Left hindlimb (tissue), 1 donor: ENCODE measurements around the gene PRKAR2A.
A peak's percentile ranks its signal among the peaks of the same experiment; 100 is the strongest.

Source experiments
- DNase-seq: peaks from one replicate; pipeline ENCODE4 v3.0.0-alpha.2; 2018

The PRKAR2A gene

DNA sequence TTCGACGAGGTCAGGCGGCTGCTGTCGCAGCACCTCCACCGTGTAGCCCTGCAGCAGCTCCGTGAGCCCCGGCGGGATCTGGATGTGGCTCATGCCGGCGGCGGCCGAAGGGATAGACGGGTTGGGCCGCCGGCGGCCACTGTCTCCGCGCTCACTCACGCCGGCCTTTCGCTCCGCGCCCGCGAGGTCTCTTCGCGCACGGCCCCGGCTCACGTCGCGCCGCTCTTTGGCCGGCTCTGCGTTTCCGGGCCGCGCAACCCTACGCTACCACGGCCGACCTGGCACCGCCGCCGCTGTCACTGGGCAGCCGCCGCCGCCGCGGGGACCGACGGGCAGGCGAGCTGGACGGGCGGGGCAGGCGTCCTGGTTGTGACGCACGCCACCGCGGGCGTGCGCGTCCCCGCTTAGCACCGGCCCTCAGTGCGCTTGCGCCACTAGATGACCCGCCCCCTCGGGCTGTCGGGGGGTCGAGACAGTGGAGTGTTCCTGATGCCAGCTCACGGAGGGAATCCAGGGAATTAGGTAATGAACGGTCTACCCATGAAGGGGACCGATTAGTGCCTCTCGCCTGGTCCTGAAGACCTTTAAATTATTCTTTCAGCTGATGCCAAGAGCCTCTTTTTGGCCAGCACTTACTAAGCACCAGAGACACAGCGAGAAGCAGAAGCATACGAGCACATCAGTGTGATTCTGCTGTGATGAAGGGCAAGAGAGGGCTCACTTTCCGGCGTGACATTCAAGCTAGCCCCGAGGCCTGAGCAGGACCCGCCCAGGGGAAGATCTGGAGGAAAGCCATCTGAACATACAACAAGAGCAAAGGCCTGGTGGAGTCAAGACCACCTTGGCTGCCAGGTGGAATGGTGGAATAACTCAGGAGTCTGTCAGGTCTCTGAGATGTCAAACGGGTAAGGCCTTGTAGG lies at the start of gene PRKAR2A:
TSS of gene PRKAR2A (minus strand) at position 371 of the 920 bp plus-strand sequence. CDS start at position 93, 278 bp downstream.
- peak; percentile 92 for DNase-seq

DNA sequence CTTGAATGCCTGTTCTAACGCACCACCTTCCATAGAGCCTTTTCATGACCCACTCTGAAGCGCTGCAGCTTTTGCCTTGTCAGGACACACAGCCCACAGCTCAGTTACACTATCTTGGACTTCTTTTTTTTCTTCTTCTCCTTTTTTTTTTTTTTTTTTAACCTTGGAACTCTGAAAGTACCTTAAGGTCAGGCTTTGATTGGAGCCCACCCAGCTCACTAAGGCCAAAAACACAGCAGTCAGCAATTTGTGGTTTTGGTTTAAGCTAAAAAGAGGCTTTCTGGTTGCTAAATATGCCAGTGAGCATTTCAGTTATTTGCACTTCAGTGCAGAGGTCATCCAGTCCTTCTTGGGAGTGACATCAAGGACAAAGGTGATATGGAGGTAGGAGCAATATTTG lies 49.3 kb upstream of the PRKAR2A start:
- DNase-seq, result no peak

DNA sequence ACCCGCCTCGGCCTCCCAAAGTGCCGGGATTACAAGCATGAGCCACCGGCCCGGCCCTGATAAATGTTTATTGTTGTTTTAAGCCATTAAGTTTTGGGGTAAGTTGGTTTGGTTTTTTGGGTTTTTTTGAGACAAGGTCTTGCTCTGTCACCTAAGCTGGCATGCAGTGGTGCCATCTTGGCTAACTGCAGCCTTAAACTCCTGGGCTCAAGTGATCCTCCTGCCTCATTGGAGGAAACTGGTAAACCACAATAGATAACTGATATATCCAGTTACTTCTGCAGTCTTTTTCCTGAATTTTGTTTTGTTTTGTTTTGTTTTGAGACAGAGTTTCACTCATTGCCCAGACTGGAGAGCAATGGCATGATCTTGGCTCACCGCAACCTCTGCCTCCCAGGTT lies 46.8 kb upstream of the PRKAR2A start:
- DNase-seq, result no peak

DNA sequence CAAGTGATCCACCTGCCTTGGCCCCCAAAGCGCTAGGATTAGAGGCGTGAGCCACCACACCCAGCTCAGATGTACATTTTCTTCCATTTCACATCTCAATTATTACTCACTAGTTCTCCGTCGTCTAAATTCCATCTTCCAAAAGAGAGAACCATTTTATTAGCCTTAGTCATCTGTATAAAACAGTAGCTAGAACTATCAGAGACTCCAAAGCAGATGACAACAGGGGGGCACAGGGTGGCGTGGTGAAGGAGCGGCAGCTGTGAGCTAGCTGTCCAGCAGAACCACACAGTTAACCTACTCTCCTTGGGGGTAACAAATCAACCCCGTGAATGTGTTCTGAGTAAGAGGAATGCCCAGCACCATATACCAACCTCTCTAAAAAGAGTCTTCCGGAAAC lies 43.9 kb upstream of the PRKAR2A start:
- DNase-seq, result no peak

DNA sequence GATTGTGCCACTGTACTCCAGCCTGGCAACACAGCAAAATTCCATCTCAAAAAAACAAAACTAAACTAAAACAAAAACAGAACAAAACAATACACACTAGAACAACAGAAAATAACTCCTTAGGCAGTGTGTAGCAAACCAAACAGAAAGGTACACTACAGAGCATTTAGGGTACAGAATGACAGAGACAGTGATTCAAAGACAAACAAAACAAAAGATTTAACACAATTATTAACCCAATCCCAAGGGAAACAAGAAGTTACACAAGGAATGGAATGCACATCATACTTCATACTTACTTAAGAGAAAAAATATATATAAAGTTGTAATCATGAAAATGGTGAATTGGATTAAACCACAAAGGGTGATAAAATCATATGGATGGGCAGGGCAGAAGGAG lies 38.1 kb upstream of the PRKAR2A start:
- DNase-seq, result no peak

DNA sequence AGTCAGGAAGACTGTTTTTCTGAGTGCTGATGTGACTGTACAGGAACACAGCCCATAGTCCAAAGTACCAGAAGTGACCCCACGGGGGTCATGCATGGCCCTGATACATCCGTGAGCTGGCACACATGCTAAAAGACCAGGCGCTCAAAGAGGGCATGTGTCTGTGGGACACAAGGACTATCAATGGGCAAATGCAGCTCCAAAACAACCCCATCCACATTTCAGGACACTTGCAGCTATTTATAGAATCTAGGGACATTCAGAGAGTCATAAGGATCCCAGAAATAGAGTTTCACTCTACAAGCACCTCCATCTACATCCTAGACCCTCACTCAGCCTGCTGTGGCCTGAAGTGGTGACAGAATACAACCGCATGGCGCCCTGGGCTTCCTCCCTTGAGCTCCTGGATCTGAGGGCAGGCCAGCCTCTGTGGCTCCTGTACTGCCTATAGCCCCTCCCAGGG lies 34.0 kb upstream of the PRKAR2A start:
- no peak for DNase-seq

DNA sequence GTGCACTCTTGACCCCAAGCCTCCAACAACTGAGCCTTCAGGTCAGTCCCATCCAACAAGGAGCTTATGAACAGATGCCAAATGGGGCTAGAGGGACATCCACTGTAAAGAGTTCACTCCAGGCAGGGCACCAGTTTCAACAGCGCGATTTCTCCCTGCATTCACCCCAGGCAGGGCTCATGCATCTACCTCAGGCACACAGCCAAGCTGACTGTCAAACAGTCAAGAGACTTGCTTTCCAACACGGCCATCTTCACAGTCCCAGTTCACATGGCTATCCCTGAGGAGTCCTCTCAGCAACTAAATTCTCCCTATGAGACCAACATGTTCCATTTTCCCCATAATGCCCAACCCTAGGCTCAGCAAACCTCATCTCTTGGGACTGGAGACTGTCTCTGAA lies 33.3 kb upstream of the PRKAR2A start:
- no peak for DNase-seq

DNA sequence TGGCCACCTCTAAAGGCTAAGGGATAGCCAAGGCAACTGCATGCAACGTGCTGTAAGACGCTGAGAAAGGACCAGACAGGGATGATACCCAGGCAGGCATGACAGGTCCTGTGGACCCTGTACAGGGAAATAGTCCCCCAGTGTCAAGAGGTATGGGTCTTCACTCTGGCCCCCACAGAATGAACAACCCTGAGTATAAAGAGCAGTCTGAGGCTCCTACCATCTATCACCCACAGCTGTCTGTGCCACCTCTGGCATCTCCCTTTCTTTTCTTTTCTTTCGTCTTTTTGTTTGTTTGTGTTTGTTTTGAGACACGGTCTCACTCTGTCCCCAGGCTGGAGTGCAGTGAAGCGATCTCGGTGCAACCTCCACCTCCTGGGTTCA lies 32.3 kb upstream of the PRKAR2A start:
- no peak for DNase-seq

DNA sequence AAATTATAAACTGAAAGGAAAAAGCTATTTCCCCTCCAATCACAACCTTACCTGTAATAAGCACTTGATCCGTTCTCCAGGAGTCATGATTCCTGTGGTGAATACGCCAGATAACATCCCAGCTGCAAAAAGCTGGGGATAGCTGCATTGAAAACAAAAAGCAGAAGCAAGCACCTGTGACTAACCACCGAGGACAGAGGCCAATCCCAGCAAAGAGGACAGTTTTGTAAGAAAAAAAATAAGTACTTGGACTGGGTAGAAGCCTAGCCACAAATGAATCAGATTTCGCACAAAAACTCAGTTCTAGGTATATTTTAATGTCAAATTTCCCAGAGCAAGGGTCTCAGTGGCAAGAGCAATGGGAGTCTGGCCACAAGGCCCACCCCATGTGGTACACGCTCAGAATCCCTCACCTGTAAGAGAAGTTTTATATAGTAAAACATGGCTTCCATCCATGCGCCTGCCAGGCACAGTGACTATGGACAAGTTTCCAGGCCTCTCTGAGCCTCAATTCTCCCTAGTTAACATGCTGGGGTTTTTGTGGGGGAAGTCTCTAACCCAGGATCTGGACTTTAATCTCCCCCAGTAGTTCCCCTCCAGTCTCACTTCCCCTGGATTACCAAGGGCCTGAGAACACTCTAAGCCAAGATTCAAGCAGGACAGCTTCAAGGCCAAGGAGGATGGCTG lies 31.8 kb upstream of the PRKAR2A start:
- DNase-seq, result no peak

DNA sequence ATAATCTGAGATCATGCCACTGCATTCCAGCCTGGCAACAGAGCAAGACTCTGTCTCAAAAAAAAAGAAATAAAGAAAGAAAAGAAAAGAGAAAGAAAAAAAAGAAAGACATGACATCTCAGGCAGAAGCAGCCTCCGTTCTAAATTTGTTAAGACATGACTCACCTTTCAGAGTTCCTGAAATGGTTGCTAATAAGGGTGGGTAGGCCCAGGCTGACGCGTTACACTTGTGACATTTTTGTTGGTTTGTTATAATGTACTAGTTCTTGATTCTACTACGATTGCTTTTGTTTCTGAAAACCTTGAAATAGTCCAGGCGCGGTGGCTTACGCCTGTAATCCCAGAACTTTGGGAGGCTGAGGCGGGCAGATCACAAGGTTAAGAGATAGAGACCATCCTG lies 30.0 kb upstream of the PRKAR2A start:
- DNase-seq, result no peak

DNA sequence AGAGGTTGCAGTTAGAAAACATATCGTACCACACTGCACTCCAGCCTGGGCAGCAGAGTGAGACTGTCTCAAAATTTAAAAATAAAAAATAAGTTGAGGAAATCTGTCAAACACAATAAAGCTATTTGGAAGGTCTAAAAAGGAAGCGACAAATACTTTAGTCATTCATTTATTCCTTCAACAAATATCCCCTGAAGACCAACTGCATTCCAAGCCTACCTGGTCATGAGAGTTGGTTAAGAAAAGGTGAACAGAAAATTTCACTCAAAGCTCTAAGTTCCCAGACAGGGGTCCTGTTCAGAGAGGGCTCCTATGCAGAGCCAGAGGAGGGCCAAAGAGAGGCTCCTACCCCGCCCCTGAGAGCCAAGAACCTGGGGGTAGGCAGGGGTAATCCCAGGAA lies 15.4 kb upstream of the PRKAR2A start:
- no peak for DNase-seq

DNA sequence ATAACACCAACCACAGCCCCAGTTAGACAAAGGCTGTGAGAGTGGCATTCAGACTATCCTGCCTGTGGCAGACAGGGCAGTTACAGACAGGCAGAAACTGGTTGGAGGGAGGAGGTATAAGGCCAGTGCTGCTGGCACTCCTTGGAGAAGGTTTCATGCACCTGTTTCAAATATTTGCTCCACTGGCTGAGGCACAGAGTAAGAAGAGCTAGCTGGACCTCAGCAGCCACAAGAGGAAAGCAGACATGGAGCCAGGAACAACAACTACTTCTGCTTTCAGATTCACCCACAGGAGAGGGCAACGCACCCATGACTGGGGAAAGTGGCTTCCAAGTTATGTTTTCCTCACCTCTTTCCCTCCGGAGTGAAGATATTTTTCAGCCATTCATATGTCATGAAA lies 11.5 kb upstream of the PRKAR2A start:
- DNase-seq, result no peak

DNA sequence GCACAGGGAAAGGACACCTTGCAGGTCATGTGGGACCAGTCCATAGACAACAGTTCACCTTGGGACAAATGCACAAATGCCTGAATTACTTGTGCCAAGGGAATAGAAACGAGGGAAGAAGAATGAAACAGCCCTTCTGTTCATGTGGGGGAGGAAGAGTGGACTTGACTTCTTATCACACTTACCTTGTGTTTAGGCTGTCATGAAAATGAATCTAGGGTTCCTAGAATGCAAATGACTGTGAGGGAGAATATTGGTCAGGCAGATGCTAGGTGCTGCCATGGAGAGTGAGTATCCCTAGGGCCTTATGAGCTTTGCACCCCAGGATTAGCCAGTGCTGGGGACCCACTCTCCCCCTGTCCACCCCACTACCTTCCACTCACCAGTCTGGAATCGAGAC lies 11.0 kb upstream of the PRKAR2A start:
- no peak for DNase-seq

DNA sequence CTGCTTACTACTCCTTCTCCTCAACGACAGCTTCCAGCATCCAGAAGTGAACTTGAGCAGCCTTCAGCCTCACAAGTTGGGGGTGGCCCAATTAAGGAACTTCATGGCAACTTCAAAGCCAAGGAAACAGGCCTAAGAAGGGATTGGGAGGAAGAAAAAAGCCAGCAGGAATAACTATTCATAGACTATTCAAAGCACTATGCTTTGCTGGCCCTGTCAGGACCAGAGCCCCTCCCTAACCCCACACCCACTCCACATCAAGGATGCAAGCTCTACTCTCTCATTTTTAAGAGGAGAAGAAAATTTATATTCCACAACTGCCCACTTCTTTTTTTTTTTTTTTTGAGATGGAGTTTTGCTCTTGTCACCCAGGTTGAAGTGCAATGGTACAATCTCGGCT lies 10.0 kb upstream of the PRKAR2A start:
- no peak for DNase-seq

DNA sequence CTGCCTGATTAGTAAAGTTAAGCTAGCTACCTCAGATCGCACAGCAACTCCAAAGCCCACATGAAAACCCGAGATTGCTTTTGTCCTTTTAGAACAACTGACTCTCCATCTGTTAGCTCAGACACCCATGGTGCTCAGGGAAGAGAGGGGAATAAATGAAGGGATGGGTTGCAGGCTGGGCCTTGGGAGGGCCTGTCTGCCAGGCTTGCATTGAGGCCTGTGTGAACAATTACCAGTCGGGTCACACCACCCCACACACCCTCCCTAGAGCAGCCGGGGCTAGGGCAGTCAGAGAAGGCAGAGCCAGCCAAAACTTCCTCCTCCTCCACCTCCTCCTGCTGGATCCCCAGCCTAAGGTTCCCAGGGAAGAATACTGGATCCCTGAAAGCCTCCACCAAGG lies 8.8 kb upstream of the PRKAR2A start:
- no peak for DNase-seq

DNA sequence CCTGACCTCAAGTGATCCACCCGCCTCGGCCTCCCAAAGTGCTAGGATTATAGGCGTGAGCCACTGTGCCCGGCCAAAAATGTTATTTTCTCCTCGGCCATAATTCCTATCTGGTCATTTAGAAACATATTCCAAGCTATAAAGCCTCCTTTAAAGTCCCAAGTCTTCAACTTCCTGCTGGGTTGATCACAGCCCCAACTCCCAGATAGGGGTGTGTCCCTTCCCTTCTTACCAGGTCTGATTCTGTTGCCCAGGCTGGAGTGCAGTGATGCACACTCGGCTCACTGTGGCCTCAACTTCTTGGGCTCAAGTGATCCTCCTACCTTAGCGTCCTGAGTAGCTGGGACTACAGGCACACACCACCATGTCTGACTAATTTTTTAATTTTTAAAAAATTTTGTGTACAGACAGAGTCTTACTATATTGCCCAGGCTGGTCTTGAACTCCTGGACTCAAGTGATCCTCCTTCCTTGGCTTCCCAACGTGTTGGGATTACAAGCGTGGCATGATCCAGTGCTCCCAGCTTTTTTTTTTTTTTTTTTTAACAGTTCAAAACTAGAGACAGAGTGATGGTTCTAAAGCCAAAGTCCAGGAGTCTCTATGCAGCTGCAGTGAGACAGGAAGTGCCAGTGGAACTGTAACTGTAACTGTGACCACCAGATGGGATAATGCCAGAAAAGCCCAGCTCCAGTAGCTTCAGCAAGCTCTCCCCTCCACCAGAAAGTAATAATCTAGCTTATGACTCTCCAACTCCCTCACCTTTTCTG lies 8.2 kb upstream of the PRKAR2A start:
- no peak for DNase-seq

DNA sequence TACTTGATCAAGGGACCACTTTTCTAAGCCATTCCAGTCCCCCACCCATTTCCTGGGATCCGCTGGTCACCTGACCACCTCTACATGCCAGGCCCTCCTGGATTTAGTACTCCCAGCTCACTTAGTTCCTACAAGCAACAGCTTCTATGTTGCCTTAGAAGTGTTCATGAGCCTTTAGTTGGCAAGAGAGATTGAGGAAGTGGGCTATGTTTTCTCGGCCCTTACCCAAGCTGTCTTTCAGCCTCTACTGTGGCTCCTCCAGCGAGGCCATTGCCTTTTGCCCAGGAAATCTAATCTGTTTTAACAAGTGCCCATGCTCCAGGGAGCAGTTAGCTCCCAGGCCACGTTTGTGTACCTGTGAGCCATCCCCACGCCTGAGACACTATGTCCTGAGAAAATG lies 4.5 kb upstream of the PRKAR2A start:
- no peak for DNase-seq

DNA sequence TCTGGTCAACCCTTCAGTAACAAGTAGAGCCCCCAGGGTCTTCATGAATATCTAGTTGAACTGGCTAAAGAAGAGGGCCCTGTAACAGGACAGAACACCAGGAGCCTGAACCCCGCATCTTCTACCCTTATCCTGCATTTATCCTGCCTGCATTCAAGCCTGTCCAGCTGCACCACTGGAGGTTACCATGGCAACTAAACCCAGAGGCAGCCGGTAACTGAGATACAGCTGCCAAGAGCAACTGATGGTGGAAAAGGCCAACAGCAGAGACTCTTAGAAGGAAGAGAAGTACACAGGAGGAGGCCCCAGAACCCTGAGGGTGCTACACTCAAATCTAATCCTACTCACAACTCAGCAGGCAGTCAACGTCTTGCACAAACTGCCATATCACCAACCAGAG lies 3.7 kb upstream of the PRKAR2A start:
- DNase-seq, result peak; percentile 60

DNA sequence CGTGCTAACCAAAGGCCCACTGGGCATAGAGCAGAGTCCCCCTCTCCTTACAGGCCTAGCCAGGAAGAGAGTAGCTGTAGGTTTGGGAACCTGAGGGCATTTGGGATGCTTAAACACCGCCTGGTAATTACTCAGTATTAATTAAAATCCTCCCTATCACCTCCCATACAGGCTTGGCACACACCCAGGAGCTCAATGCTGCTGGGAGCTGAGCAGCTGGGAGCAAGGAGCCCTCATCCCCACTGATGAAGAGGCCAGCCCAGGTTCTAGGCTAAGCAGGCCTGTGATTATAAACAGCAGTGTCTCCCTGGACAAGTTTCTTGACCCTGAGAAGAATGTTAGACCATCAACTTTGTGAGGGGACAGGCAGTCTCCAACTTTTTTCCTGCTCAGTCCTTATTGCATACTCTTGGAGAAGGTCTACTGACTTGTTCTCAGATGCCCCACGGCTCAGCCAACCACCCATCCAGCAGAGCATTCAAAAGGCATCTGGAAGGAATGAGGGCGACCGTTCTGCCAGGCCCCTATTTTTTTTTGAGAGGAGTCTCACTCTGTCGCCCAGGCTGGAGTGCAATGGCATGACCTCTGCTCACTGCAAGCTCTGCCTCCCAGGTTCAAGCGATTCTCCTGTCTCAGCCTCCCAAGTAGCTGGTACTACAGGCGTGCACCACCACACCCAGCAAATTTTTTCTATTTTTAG lies 1.3 kb upstream of the PRKAR2A start:
- no peak for DNase-seq

DNA sequence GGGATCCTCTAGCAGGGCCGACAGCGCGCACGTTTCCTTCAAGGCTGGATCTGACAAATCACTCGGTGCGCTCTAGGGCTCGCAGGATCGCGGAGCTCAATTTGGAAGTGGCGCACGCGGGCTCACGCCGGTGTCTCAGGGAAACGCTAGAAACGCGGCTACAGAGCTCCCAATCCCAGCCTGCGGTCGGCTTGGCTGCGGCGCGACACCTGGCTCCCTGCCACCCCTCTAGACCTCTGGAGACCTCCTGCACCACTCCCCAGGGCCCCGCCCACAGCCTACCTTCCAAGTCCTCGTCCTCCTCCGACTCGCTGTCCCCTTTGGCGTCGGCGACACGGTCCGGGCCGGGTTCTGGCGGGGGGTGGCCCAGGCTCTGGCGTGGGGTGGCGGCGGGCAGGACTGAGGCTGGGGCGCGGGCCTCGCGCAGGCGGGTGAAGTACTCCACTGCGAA lies 596 bp downstream of the PRKAR2A start:
- DNase-seq, result peak; percentile 82

DNA sequence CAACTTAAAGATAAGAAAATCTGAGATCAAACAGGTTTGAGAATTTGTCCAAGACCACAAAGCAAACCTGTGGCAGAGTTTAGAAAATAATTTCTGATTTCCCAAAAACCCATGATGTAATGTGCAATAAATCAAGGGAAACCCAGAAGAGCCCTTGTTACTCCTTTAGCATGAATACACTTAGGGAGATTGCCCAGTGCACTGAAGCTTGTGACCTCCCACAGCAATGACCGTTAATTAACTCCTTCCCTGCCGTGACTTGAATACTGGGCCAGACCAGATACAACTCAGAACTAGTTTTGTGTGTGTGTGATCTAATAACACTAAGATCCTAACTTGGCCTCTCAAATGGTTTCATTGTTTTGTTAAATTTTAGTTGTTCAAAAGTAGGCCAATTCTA lies 2.5 kb downstream of the PRKAR2A start:
- DNase-seq, result no peak

DNA sequence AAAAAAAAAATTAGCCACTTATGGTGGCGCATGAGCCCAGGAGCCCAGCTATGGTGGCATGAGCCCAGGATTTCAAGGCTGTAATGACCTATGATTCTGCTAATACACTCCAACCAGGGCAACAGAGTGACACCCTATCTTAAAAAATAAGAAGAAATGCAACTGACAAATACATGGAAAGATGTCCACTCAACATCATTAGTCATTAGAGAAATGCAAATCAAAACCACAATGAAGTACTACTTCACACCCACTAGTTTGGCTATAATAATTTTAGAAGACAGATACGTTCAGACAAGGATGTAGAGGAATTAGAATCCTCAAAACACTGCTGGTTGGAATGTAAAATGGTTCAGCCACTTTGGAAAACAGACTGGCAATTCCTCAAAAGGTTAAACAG lies 10.5 kb downstream of the PRKAR2A start:
- no peak for DNase-seq
